ENCODE measurements around the gene NDUFAF5. TPM values are rescaled to one million over a fixed set of nuclear protein-coding genes. Genes with fewer than 3 reads are reported as not detected.
"Not testable (repeated sequence)": the region's sequence is repeated elsewhere in the genome, so short reads cannot be mapped to it uniquely, and the experiment has no call there.

The NDUFAF5 gene
- polyA plus RNA-seq: 10 to 100 TPM; 12.8 to 21.7 TPM

GRCh38 chr20:13784893-13785715 lies at the start of gene NDUFAF5, which contains the start of gene ESF1:
NDUFAF5 (plus strand) TSS chr20:13785028; CDS start chr20:13785069, 41 bp downstream.
ESF1 (minus strand) TSS chr20:13784919; CDS start chr20:13783140, 1,779 bp downstream.
- no peaks in the 10 kb centered on the region for H3K9me3 ChIP-seq (ENCODE audit: control insufficient read depth in 2 of 2, insufficient read depth in 1 of 2, low read depth in 1 of 2, low read length in 1 of 2)
- no peaks in the 10 kb centered on the region for H3K27me3 ChIP-seq (ENCODE audit: control insufficient read depth in 1 of 2, insufficient read depth in 2 of 2, low read length in 2 of 2)
- H3K27ac ChIP-seq (ENCODE audit: low read depth in 2 of 2, low read length in 1 of 2): peak within 1 kb of the TSS; percentile 86 to 92
- 0 to 1% methylated on average over 53 to 54 of the region's 54 CpGs for WGBS, 2 donors
- H3K4me3 ChIP-seq (ENCODE audit: low read depth in 1 of 2, low read length in 2 of 2): peak within 1 kb of the TSS; percentile 83 to 88
- peaks cover 0 to 3% of the 10 kb centered on the region in 2 donors for H3K4me1 ChIP-seq (ENCODE audit: control insufficient read depth in 2 of 2, insufficient read depth in 2 of 2, low read length in 1 of 2)
- peaks cover 0 to 7% of the 10 kb centered on the region in 2 donors for H3K36me3 ChIP-seq (ENCODE audit: control insufficient read depth in 2 of 2, insufficient read depth in 2 of 2, low read length in 1 of 2)

GRCh38 chr20:13735826-13736225 lies 49.0 kb upstream of the NDUFAF5 start:
- Histone ChIP-seq H3K27ac (ENCODE audit: low read depth in 2 of 2, low read length in 1 of 2) (no peak overlapping the region), H3K4me1 (ENCODE audit: control insufficient read depth in 2 of 2, insufficient read depth in 2 of 2, low read length in 1 of 2) (no peaks in the 10 kb centered on the region), H3K27me3 (ENCODE audit: control insufficient read depth in 1 of 2, insufficient read depth in 2 of 2, low read length in 2 of 2) (no peaks in the 10 kb centered on the region), H3K4me3 (ENCODE audit: low read depth in 1 of 2, low read length in 2 of 2) (no peak overlapping the region), H3K9me3 (ENCODE audit: control insufficient read depth in 2 of 2, insufficient read depth in 1 of 2, low read depth in 1 of 2, low read length in 1 of 2) (no peaks in the 10 kb centered on the region), H3K36me3 (ENCODE audit: control insufficient read depth in 2 of 2, insufficient read depth in 2 of 2, low read length in 1 of 2) (peaks cover 0 to 10% of the 10 kb centered on the region in 2 donors)
- 97 to 100% methylated on average over 1 of the region's 1 CpG for WGBS, 2 donors

GRCh38 chr20:13736436-13737191 lies 48.2 kb upstream of the NDUFAF5 start:
- Histone ChIP-seq H3K27me3 (ENCODE audit: control insufficient read depth in 1 of 2, insufficient read depth in 2 of 2, low read length in 2 of 2) (no peaks in the 10 kb centered on the region), H3K9me3 (ENCODE audit: control insufficient read depth in 2 of 2, insufficient read depth in 1 of 2, low read depth in 1 of 2, low read length in 1 of 2) (no peaks in the 10 kb centered on the region), H3K27ac (ENCODE audit: low read depth in 2 of 2, low read length in 1 of 2) (no peak overlapping the region), H3K4me1 (ENCODE audit: control insufficient read depth in 2 of 2, insufficient read depth in 2 of 2, low read length in 1 of 2) (no peaks in the 10 kb centered on the region), H3K4me3 (ENCODE audit: low read depth in 1 of 2, low read length in 2 of 2) (no peak overlapping the region), H3K36me3 (ENCODE audit: control insufficient read depth in 2 of 2, insufficient read depth in 2 of 2, low read length in 1 of 2) (peaks cover 0 to 8% of the 10 kb centered on the region in 2 donors)
- WGBS, 2 donors: 65 to 71% methylated on average over 3 of the region's 3 CpGs

- not testable (repeated sequence) for H3K27ac ChIP-seq (ENCODE audit: low read depth in 2 of 2, low read length in 1 of 2); H3K4me3 ChIP-seq (ENCODE audit: low read depth in 1 of 2, low read length in 2 of 2); H3K4me1 ChIP-seq (ENCODE audit: control insufficient read depth in 2 of 2, insufficient read depth in 2 of 2, low read length in 1 of 2); H3K27me3 ChIP-seq (ENCODE audit: control insufficient read depth in 1 of 2, insufficient read depth in 2 of 2, low read length in 2 of 2); H3K36me3 ChIP-seq (ENCODE audit: control insufficient read depth in 2 of 2, insufficient read depth in 2 of 2, low read length in 1 of 2); H3K9me3 ChIP-seq (ENCODE audit: control insufficient read depth in 2 of 2, insufficient read depth in 1 of 2, low read depth in 1 of 2, low read length in 1 of 2)
- 93 to 96% methylated on average over 1 of the region's 1 CpG for WGBS, 2 donors
Observed at GRCh38 chr20:13738187-13738586, 46.6 kb upstream of the NDUFAF5 start.

- peak overlapping the region in 1 of 2 donors; percentile 4 for H3K27ac ChIP-seq (ENCODE audit: low read depth in 2 of 2, low read length in 1 of 2)
- H3K27me3 ChIP-seq (ENCODE audit: control insufficient read depth in 1 of 2, insufficient read depth in 2 of 2, low read length in 2 of 2): no peaks in the 10 kb centered on the region
- no peaks in the 10 kb centered on the region for H3K36me3 ChIP-seq (ENCODE audit: control insufficient read depth in 2 of 2, insufficient read depth in 2 of 2, low read length in 1 of 2)
- 79 to 82% methylated on average over 3 of the region's 3 CpGs for WGBS, 2 donors
- no peaks in the 10 kb centered on the region for H3K9me3 ChIP-seq (ENCODE audit: control insufficient read depth in 2 of 2, insufficient read depth in 1 of 2, low read depth in 1 of 2, low read length in 1 of 2)
- H3K4me3 ChIP-seq (ENCODE audit: low read depth in 1 of 2, low read length in 2 of 2): no peak overlapping the region
- no peaks in the 10 kb centered on the region for H3K4me1 ChIP-seq (ENCODE audit: control insufficient read depth in 2 of 2, insufficient read depth in 2 of 2, low read length in 1 of 2)
Observed at GRCh38 chr20:13739731-13740649, 44.8 kb upstream of the NDUFAF5 start.

GRCh38 chr20:13741879-13742278 lies 42.9 kb upstream of the NDUFAF5 start:
- no peaks in the 10 kb centered on the region for H3K36me3 ChIP-seq (ENCODE audit: control insufficient read depth in 2 of 2, insufficient read depth in 2 of 2, low read length in 1 of 2)
- H3K4me3 ChIP-seq (ENCODE audit: low read depth in 1 of 2, low read length in 2 of 2): no peak overlapping the region
- no peaks in the 10 kb centered on the region for H3K4me1 ChIP-seq (ENCODE audit: control insufficient read depth in 2 of 2, insufficient read depth in 2 of 2, low read length in 1 of 2)
- no peaks in the 10 kb centered on the region for H3K27me3 ChIP-seq (ENCODE audit: control insufficient read depth in 1 of 2, insufficient read depth in 2 of 2, low read length in 2 of 2)
- 89 to 91% methylated on average over 6 of the region's 6 CpGs for WGBS, 2 donors
- H3K27ac ChIP-seq (ENCODE audit: low read depth in 2 of 2, low read length in 1 of 2): no peak overlapping the region
- no peaks in the 10 kb centered on the region for H3K9me3 ChIP-seq (ENCODE audit: control insufficient read depth in 2 of 2, insufficient read depth in 1 of 2, low read depth in 1 of 2, low read length in 1 of 2)

- H3K4me3 ChIP-seq (ENCODE audit: low read depth in 1 of 2, low read length in 2 of 2): no peak overlapping the region
- no peaks in the 10 kb centered on the region for H3K27me3 ChIP-seq (ENCODE audit: control insufficient read depth in 1 of 2, insufficient read depth in 2 of 2, low read length in 2 of 2)
- H3K4me1 ChIP-seq (ENCODE audit: control insufficient read depth in 2 of 2, insufficient read depth in 2 of 2, low read length in 1 of 2): no peaks in the 10 kb centered on the region
- H3K9me3 ChIP-seq (ENCODE audit: control insufficient read depth in 2 of 2, insufficient read depth in 1 of 2, low read depth in 1 of 2, low read length in 1 of 2): no peaks in the 10 kb centered on the region
- H3K36me3 ChIP-seq (ENCODE audit: control insufficient read depth in 2 of 2, insufficient read depth in 2 of 2, low read length in 1 of 2): no peaks in the 10 kb centered on the region
- WGBS, 2 donors: 43 to 67% methylated on average over 1 of the region's 1 CpG
- H3K27ac ChIP-seq (ENCODE audit: low read depth in 2 of 2, low read length in 1 of 2): no peak overlapping the region
Observed at GRCh38 chr20:13744352-13744751, 40.5 kb upstream of the NDUFAF5 start.

GRCh38 chr20:13745784-13746183 lies 39.0 kb upstream of the NDUFAF5 start:
- no peak overlapping the region for H3K27ac ChIP-seq (ENCODE audit: low read depth in 2 of 2, low read length in 1 of 2)
- 89 to 98% methylated on average over 2 of the region's 2 CpGs for WGBS, 2 donors
- no peaks in the 10 kb centered on the region for H3K27me3 ChIP-seq (ENCODE audit: control insufficient read depth in 1 of 2, insufficient read depth in 2 of 2, low read length in 2 of 2)
- H3K4me3 ChIP-seq (ENCODE audit: low read depth in 1 of 2, low read length in 2 of 2): no peak overlapping the region
- H3K9me3 ChIP-seq (ENCODE audit: control insufficient read depth in 2 of 2, insufficient read depth in 1 of 2, low read depth in 1 of 2, low read length in 1 of 2): no peaks in the 10 kb centered on the region
- peaks cover 0 to 3% of the 10 kb centered on the region in 2 donors for H3K36me3 ChIP-seq (ENCODE audit: control insufficient read depth in 2 of 2, insufficient read depth in 2 of 2, low read length in 1 of 2)
- H3K4me1 ChIP-seq (ENCODE audit: control insufficient read depth in 2 of 2, insufficient read depth in 2 of 2, low read length in 1 of 2): no peaks in the 10 kb centered on the region

GRCh38 chr20:13749811-13750210 lies 35.0 kb upstream of the NDUFAF5 start:
- Histone ChIP-seq H3K36me3 (ENCODE audit: control insufficient read depth in 2 of 2, insufficient read depth in 2 of 2, low read length in 1 of 2) (peaks cover 0 to 3% of the 10 kb centered on the region in 2 donors), H3K9me3 (ENCODE audit: control insufficient read depth in 2 of 2, insufficient read depth in 1 of 2, low read depth in 1 of 2, low read length in 1 of 2) (no peaks in the 10 kb centered on the region), H3K4me1 (ENCODE audit: control insufficient read depth in 2 of 2, insufficient read depth in 2 of 2, low read length in 1 of 2) (no peaks in the 10 kb centered on the region), H3K4me3 (ENCODE audit: low read depth in 1 of 2, low read length in 2 of 2) (no peak overlapping the region), H3K27me3 (ENCODE audit: control insufficient read depth in 1 of 2, insufficient read depth in 2 of 2, low read length in 2 of 2) (no peaks in the 10 kb centered on the region), H3K27ac (ENCODE audit: low read depth in 2 of 2, low read length in 1 of 2) (no peak overlapping the region)
- 96 to 99% methylated on average over 3 of the region's 3 CpGs for WGBS, 2 donors

Data from esophagus (tissue), 2 donors.